BE2C (cell line): Measurements from ENCODE around the gene DHX8. TPM values are rescaled to one million over a fixed set of nuclear protein-coding genes. Genes with fewer than 3 reads are reported as not detected.

ENCODE experiments used
- DNase-seq: peaks from one replicate; pipeline ENCODE4 v3.0.0-alpha.2; 2020
- H3K27me3 ChIP-seq: fragments of 250-450 bp; sonication (Bioruptor Pico); 2 replicates; pipeline ENCODE4 v1.5.1; 2020; ENCODE audit warnings: mild to moderate bottlenecking
- H3K36me3 ChIP-seq: fragments of 250-450 bp; sonication (Bioruptor Pico); 2 replicates; pipeline ENCODE4 v1.5.1; 2020; ENCODE audit warnings: mild to moderate bottlenecking
- H3K4me1 ChIP-seq: fragments of 250-450 bp; sonication (Bioruptor Pico); 2 replicates; pipeline ENCODE4 v1.5.1; 2020
- H3K4me3 ChIP-seq: 2 replicates; pipeline ENCODE4 v1.5.1; 2011; ENCODE audit warnings: low read depth, low read length
- H3K9me3 ChIP-seq: fragments of 250-450 bp; sonication (Bioruptor Pico); 2 replicates; pipeline ENCODE4 v1.5.1; 2020
- polyA plus RNA-seq: library from polyadenylated mRNA; unstranded; fragments of >200 nt; gene quantifications from one replicate; pipeline ENCODE4 v1.2.1, GENCODE V29; 2012; ENCODE audit warnings: low read depth, missing spikeins; ENCODE audit not compliant: insufficient read length, insufficient read depth
- TF ChIP-seq, protein P1 (sequence below): IDR thresholded peaks from 2 replicates; pipeline ENCODE4 v1.5.1; 2012; ENCODE audit warnings: mild to moderate bottlenecking, low read depth, low read length

Gene DHX8
- polyA plus RNA-seq, result 70.1 TPM

DNA sequence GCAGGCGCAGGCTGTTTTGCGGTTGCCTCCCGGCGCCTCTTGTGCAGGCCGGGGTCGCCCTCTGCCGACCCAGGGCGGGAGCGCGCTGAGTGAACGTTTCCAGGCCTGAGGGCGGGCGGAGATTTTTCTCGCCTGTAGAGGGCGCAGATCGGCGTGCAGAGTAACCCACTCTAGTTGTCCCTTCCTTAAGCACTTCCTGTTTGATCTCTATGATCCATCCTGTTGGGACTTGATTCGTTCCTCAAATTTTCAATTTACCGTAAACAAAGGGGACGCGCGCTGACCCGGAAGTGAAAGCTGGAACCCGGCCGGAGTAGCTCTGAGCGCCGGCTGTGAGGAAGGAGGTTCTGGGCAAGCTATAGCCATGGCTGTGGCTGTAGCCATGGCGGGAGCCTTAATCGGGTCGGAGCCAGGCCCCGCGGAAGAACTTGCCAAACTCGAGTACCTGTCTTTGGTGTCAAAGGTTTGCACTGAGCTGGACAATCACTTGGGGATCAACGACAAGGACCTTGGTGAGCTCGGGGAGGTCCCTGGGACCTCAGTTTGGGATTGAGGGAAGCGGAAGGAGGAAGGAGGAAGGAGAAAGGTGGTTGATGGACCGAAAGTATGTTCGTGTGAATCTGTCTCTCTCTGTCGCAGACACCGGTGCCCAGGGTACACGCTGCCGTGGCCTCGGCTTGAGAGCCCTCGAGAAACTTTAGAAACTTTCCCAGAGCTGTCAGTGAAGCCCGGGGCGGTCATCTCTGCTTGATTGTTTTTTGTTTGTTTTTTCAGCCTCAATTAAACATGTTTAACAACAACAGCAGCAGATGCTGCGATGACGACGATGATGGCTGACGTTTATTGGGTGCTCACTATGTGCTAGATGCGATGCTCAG, at the start of gene DHX8:
TSS of gene DHX8 (plus strand) at position 302 of the 878 bp plus-strand sequence. CDS start at position 365, 63 bp downstream.
- peak within 1 kb of the TSS; percentile 93 for H3K4me3 ChIP-seq
- TF ChIP-seq, protein P1, sequence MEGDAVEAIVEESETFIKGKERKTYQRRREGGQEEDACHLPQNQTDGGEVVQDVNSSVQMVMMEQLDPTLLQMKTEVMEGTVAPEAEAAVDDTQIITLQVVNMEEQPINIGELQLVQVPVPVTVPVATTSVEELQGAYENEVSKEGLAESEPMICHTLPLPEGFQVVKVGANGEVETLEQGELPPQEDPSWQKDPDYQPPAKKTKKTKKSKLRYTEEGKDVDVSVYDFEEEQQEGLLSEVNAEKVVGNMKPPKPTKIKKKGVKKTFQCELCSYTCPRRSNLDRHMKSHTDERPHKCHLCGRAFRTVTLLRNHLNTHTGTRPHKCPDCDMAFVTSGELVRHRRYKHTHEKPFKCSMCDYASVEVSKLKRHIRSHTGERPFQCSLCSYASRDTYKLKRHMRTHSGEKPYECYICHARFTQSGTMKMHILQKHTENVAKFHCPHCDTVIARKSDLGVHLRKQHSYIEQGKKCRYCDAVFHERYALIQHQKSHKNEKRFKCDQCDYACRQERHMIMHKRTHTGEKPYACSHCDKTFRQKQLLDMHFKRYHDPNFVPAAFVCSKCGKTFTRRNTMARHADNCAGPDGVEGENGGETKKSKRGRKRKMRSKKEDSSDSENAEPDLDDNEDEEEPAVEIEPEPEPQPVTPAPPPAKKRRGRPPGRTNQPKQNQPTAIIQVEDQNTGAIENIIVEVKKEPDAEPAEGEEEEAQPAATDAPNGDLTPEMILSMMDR, result peak; percentile 100

DNA sequence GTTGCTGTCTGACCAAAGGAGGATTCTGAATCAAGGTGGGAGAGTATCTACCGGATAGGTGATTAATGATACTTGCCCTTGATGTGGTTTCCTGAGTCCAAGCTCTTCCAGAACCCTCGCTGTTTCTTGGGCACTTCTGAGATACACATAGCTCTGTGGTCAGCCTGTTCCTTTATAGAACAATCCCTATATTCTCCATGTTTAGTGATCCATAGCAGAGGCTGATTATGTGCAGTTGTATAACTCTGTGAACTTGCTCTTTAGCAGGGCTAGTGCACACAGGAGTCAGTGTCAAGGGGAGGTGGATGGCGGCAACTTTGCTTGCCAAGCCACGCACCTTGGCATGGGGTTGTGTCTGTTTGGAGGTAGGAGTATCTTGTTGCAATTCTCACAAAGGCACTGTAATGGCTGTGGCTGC, 48.9 kb upstream of the DHX8 start:
- DNase-seq, result no peak
- Histone ChIP-seq H3K4me3 (no peak overlapping the region), H3K4me1 (peaks cover 8% of the 10 kb centered on the region)

More for the DNA sequence above, at the start of gene DHX8:
- Histone ChIP-seq H3K4me1 (0 out of 2 replicates have a peak, but pooled peaks cover 3% of the 10 kb centered on the region), H3K36me3 (no peaks in the 10 kb centered on the region), H3K9me3 (no peaks in the 10 kb centered on the region), H3K27me3 (no peaks in the 10 kb centered on the region)
- DNase-seq, result peak; percentile 96

DNA sequence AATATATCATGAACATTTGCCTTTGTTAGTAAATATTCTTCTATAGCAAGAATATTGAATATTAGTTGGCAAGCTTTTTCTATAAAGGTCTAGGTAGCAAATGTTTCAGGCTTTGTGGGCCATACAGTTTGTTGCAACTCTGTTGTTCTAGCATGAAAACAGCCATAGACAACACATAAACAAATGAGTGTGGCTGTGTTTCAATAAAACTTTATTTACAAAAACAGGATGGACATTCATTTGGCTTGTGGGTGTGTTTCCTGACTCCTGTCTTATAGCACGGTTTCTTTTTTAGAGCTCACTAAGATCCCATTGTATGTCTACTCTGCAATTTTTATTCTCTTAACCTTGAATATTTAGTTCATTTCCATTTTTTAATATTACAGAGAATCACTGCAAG, 46.0 kb upstream of the DHX8 start:
- Histone ChIP-seq H3K4me1 (peaks cover 8% of the 10 kb centered on the region), H3K9me3 (no peaks in the 10 kb centered on the region), H3K27me3 (no peaks in the 10 kb centered on the region), H3K36me3 (no peaks in the 10 kb centered on the region), H3K4me3 (no peak overlapping the region)
- no peak for DNase-seq
- TF ChIP-seq, protein P1, result no peak

More for the DNA sequence above, 48.9 kb upstream of the DHX8 start:
- Histone ChIP-seq H3K36me3 (no peaks in the 10 kb centered on the region), H3K27me3 (no peaks in the 10 kb centered on the region), H3K9me3 (no peaks in the 10 kb centered on the region)
- TF ChIP-seq, protein P1, result no peak

DNA sequence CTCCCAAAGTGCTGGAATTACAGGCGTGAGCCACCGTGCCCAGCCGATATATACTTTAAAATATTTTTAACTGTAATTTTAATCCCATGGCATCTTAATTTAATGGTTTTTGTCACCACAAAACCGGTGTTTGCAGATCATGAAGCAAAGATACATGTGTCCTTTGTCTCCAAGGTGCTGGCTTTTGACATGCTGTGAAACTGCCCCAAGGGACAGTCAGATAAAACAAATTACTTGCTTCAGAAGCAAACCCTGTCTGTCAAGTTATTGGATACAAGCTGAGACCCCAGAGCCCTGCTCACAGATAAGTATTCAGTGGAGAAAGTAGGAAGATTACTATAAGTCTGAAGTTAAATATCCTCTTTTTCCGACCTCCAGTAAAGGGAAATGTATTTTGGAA, 45.1 kb upstream of the DHX8 start:
- Histone ChIP-seq H3K9me3 (no peaks in the 10 kb centered on the region), H3K4me3 (no peak overlapping the region), H3K36me3 (no peaks in the 10 kb centered on the region), H3K4me1 (peaks cover 8% of the 10 kb centered on the region), H3K27me3 (no peaks in the 10 kb centered on the region)
- TF ChIP-seq, protein P1, result no peak
- DNase-seq, result peak; percentile 21

DNA sequence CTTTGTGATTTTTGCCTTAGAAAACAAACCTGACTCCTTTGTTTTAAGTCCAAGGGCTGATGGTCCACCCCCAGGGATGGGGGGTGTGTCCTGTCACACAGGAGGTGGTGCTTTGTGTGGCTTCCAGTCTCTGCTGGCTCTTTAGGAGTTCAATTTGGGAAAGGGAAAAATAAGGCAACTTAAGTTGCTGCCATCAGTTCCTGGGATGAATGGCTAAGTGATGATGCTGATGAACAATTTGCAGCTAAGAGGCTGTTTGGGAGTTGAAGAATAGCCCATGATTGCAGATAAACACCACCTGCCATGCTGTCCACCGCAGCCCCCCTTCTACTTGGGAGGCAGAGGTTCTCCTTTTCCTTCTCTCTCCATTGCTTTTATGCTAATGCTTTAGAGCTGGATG, 44.7 kb upstream of the DHX8 start:
- DNase-seq, result peak; percentile 48
- H3K27me3 ChIP-seq, result no peaks in the 10 kb centered on the region

More for the DNA sequence above, 44.7 kb upstream of the DHX8 start:
- TF ChIP-seq, protein P1, result no peak
- Histone ChIP-seq H3K4me1 (peaks cover 8% of the 10 kb centered on the region), H3K36me3 (no peaks in the 10 kb centered on the region), H3K9me3 (no peaks in the 10 kb centered on the region), H3K4me3 (no peak overlapping the region)
